ENCODE data around the gene ZMYND8. TPM values are rescaled to one million over a fixed set of nuclear protein-coding genes. Genes with fewer than 3 reads are reported as not detected.

Gene ZMYND8
- total RNA-seq, 1 experiment from 2014 or later: 50.7 TPM

GRCh38 chr20:47198996-47199552 lies 157.4 kb downstream of the ZMYND8 start:
- TF ChIP-seq CTCF (IDR thresholded peaks at IDR 0.05) (no peak), TCF7L2 (IDR thresholded peaks at IDR 0.05; ENCODE audit: low read depth, low read length) (no peak), SIN3A (IDR thresholded peaks at IDR 0.05; ENCODE audit: borderline replicate concordance, insufficient read depth, low read depth, low read length) (no peak), REST (IDR thresholded peaks at IDR 0.05; ENCODE audit: insufficient read depth in 1 of 2, low read depth in 2 of 2, low read length in 1 of 2) (no peak), POLR2AphosphoS5 (IDR thresholded peaks at IDR 0.05; ENCODE audit: low read depth, low read length) (no peak)
- CTCF ChIA-PET: no interaction called here
- POLR2A ChIA-PET: interaction anchor here (0.6 kb wide), 1 partner anchor 130 kb away, joined by 9 read pairs; no protein-coding TSS in a partner anchor
- BruUV-seq (replicated peaks): no TSS peak
- Histone ChIP-seq H3K9me3 (ENCODE audit: control insufficient read depth, insufficient read depth, low read depth, low read length) (no peaks in the 10 kb centered on the region), H3K4me3 (ENCODE audit: low read depth in 2 of 2, low read length in 2 of 2) (no peak overlapping the region), H3K27me3 (ENCODE audit: control insufficient read depth, insufficient read depth, low read length) (no peaks in the 10 kb centered on the region), H3K4me1 (ENCODE audit: control insufficient read depth, insufficient read depth, low read length) (no peaks in the 10 kb centered on the region), H3K36me3 (ENCODE audit: control insufficient read depth, insufficient read depth, low read length) (no peaks in the 10 kb centered on the region), H3K27ac (ENCODE audit: low read length) (no peak overlapping the region)
- no peak for ATAC-seq
- DNase-seq (ENCODE audit: low read depth, low spot score): no peak
- intact Hi-C loops (cut with micrococcal nuclease; ENCODE audit: unreplicated experiment): loop anchor here (5.0 kb wide), 1 partner anchor 183 kb away; no protein-coding TSS in a partner anchor
- in situ Hi-C loops (cut with HindIII; ENCODE audit: low pct_unique_long_range_greater_than_20kb, low sequenced_read_pairs): no loop called here

GRCh38 chr20:47198254-47198671 lies 158.2 kb downstream of the ZMYND8 start:
- in situ Hi-C loops (cut with HindIII; ENCODE audit: low pct_unique_long_range_greater_than_20kb, low sequenced_read_pairs) (no loop called here), intact Hi-C loops (cut with micrococcal nuclease; ENCODE audit: unreplicated experiment) (loop anchor here (5.0 kb wide), 1 partner anchor 184 kb away; no protein-coding TSS in a partner anchor)
- Histone ChIP-seq H3K36me3 (ENCODE audit: control insufficient read depth, insufficient read depth, low read length) (no peaks in the 10 kb centered on the region), H3K4me3 (ENCODE audit: low read depth in 2 of 2, low read length in 2 of 2) (no peak overlapping the region), H3K9me3 (ENCODE audit: control insufficient read depth, insufficient read depth, low read depth, low read length) (no peaks in the 10 kb centered on the region), H3K27ac (ENCODE audit: low read length) (no peak overlapping the region), H3K4me1 (ENCODE audit: control insufficient read depth, insufficient read depth, low read length) (no peaks in the 10 kb centered on the region), H3K27me3 (ENCODE audit: control insufficient read depth, insufficient read depth, low read length) (no peaks in the 10 kb centered on the region)
- TF ChIP-seq TCF7L2 (IDR thresholded peaks at IDR 0.05; ENCODE audit: low read depth, low read length) (no peak), CTCF (IDR thresholded peaks at IDR 0.05) (no peak), POLR2AphosphoS5 (IDR thresholded peaks at IDR 0.05; ENCODE audit: low read depth, low read length) (no peak), REST (IDR thresholded peaks at IDR 0.05; ENCODE audit: insufficient read depth in 1 of 2, low read depth in 2 of 2, low read length in 1 of 2) (no peak), SIN3A (IDR thresholded peaks at IDR 0.05; ENCODE audit: borderline replicate concordance, insufficient read depth, low read depth, low read length) (no peak)
- ATAC-seq: no peak
- ChIA-PET CTCF (no interaction called here), POLR2A (no interaction called here)
- DNase-seq (ENCODE audit: low read depth, low spot score): no peak
- no TSS peak for BruUV-seq (replicated peaks)

Measured in Panc1 (cell line).